Lung (tissue), 12 donors: ENCODE measurements around the gene GPR37. TPM values are rescaled to one million over a fixed set of nuclear protein-coding genes. Genes with fewer than 3 reads are reported as not detected.

Experiments
- ATAC-seq: fragments of 200-7000 bp; cut with Tn5 transposase; one replicate; pipeline ENCODE4 v1.9.1; 2020; ENCODE audit warnings: moderate number of reproducible peaks; ENCODE audit not compliant: insufficient read depth, low FRiP score
- DNase-seq, 3 donors: peaks; one replicate each; pipeline ENCODE4 v3.0.0-alpha.2; 2013 to 2017
- H3K27ac ChIP-seq, 2 donors: one replicate each; pipeline ENCODE4 v1.5.1; 2013; ENCODE audit warnings: mild to moderate bottlenecking in 2 of 2, moderate library complexity in 2 of 2, control low read depth in 1 of 2, inconsistent platforms in 1 of 2, low read depth in 1 of 2, low read length in 1 of 2
- H3K27me3 ChIP-seq, 3 donors: one replicate each; pipeline ENCODE4 v1.5.1; 2013; ENCODE audit warnings: low read length in 2 of 3; ENCODE audit not compliant: control insufficient read depth in 3 of 3, insufficient read depth in 3 of 3
- H3K36me3 ChIP-seq, 4 donors: one replicate each; pipeline ENCODE4 v1.5.1; 2013; ENCODE audit warnings: low read length in 4 of 4, mild to moderate bottlenecking in 1 of 4, moderate library complexity in 1 of 4; ENCODE audit not compliant: control insufficient read depth in 4 of 4, insufficient read depth in 4 of 4
- H3K4me1 ChIP-seq, 5 donors: one replicate each; pipeline ENCODE4 v1.5.1; 2013; ENCODE audit warnings: low read length in 5 of 5, mild to moderate bottlenecking in 2 of 5, moderate library complexity in 1 of 5; ENCODE audit not compliant: control insufficient read depth in 5 of 5, insufficient read depth in 5 of 5
- H3K4me3 ChIP-seq: one replicate; pipeline ENCODE4 v1.5.1; 2013; ENCODE audit warnings: mild to moderate bottlenecking, control low read depth, moderate library complexity
- H3K9ac ChIP-seq, 2 donors: one replicate each; pipeline ENCODE4 v1.5.1; 2013; ENCODE audit warnings: low read length in 2 of 2, control low read depth in 1 of 2; ENCODE audit not compliant: insufficient read depth in 1 of 2
- H3K9me3 ChIP-seq, 4 donors: one replicate each; pipeline ENCODE4 v1.5.1; 2013; ENCODE audit warnings: low read length in 3 of 4, mild to moderate bottlenecking in 1 of 4, moderate library complexity in 1 of 4; ENCODE audit not compliant: control insufficient read depth in 4 of 4, insufficient read depth in 3 of 4
- WGBS, 2 donors: extraction: QIAGEN DNeasy Blood & Tissue Kit; methylation state at CpG; one replicate each; pipeline ENCODE4 v1.1.7; 2013; 5-methylcytosine and 5-hydroxymethylcytosine counted together
- polyA plus RNA-seq, 2 donors: library from polyadenylated mRNA; stranded (reverse); fragments of 200-250 nt; gene quantifications; one replicate each; pipeline ENCODE4 v1.2.1, GENCODE V29; 2013
- total RNA-seq, 2 donors: library from RNA; depleted of rRNA in 1 of 2; stranded (reverse); fragments of >200 nt in 1 of 2; gene quantifications; one replicate each; pipeline ENCODE4 v1.2.1, GENCODE V29; 2014 to 2021
- TF ChIP-seq, protein P1 (sequence below): IDR thresholded peaks from 2 replicates; pipeline ENCODE4 v1.5.1; 2012; ENCODE audit warnings: mild to moderate bottlenecking; ENCODE audit errors: control extremely low read depth, extremely low read depth
- donor health status: control.
- donor health status: control.
- donor health status: Bipolar disorder and iron deficiency.
- donor health status: healthy.
- donor health status: DM: yes; HTN: yes; CAD: no.

Gene GPR37
- total and polyA plus RNA-seq, 4 donors = 0.08 to 2.8 (median 0.94) TPM

DNA sequence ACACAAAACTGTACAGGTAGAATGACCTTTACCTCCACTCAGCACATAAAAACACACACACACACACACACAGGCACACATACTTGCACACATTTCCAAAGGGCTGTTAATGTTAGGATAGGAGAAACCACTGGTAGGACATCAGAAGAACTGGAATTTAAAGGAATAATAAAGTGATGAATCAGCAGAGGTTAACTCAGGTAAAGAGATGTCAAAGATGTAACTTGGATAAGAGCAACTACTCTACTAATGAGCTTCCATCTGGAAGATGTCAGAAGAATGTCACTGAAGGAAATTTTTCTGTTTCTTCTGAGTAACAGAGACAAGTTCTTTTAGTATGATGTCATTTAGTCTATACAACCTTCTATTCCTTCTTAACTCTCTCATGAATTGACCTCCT, 26.4 kb upstream of the GPR37 start:
- Histone ChIP-seq H3K27ac (no peak overlapping the region), H3K4me3 (no peak overlapping the region), H3K27me3 (no peaks in the 10 kb centered on the region), H3K9ac (no peak overlapping the region), H3K36me3 (no peaks in the 10 kb centered on the region), H3K9me3 (peaks cover 0 to 7% (median 0%) of the 10 kb centered on the region in 4 donors), H3K4me1 (no peaks in the 10 kb centered on the region)
- ATAC-seq (no peak), DNase-seq (no peak)
- TF ChIP-seq, protein P1, sequence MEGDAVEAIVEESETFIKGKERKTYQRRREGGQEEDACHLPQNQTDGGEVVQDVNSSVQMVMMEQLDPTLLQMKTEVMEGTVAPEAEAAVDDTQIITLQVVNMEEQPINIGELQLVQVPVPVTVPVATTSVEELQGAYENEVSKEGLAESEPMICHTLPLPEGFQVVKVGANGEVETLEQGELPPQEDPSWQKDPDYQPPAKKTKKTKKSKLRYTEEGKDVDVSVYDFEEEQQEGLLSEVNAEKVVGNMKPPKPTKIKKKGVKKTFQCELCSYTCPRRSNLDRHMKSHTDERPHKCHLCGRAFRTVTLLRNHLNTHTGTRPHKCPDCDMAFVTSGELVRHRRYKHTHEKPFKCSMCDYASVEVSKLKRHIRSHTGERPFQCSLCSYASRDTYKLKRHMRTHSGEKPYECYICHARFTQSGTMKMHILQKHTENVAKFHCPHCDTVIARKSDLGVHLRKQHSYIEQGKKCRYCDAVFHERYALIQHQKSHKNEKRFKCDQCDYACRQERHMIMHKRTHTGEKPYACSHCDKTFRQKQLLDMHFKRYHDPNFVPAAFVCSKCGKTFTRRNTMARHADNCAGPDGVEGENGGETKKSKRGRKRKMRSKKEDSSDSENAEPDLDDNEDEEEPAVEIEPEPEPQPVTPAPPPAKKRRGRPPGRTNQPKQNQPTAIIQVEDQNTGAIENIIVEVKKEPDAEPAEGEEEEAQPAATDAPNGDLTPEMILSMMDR = no peak

DNA sequence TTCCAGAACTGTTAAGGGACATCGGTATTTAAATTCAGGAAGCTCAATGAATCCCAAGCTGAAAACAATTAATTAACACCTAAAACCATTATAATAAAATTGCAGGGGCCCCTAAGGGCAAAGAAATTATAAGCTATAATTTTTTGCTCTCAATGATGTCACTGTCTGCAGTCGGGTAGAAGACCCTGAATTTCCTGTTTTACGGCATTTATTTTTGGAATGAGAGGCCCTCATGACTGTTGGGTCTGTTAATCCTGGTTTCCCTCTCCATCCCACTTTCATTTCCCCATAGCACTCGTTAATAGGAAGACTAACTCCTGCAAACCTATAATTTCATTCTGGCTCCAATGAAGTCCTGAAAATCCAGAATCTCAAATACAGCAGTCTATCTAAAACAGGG, 25.8 kb upstream of the GPR37 start:
- H3K9me3 ChIP-seq = peaks cover 0 to 2% (median 0%) of the 10 kb centered on the region in 4 donors
- no peak overlapping the region for H3K27ac ChIP-seq
- no peak for ATAC-seq
- H3K9ac ChIP-seq = no peak overlapping the region
- WGBS, 2 donors = 68 to 71% methylated on average over 4 of the region's 4 CpGs
- H3K27me3 ChIP-seq = no peaks in the 10 kb centered on the region
- no peak overlapping the region for H3K4me3 ChIP-seq
- H3K4me1 ChIP-seq = no peaks in the 10 kb centered on the region
- TF ChIP-seq, protein P1 = no peak
- no peaks in the 10 kb centered on the region for H3K36me3 ChIP-seq
- no peak for DNase-seq

- 48 to 67% methylated on average over 6 of the region's 6 CpGs for WGBS, 2 donors
- no peak overlapping the region for H3K9ac ChIP-seq
- ATAC-seq (no peak), DNase-seq (no peak)
- H3K27me3 ChIP-seq = no peaks in the 10 kb centered on the region
- H3K36me3 ChIP-seq = no peaks in the 10 kb centered on the region
- no peak overlapping the region for H3K4me3 ChIP-seq
- TF ChIP-seq, protein P1 = no peak
- H3K4me1 ChIP-seq = no peaks in the 10 kb centered on the region
- no peaks in the 10 kb centered on the region for H3K9me3 ChIP-seq
- H3K27ac ChIP-seq = no peak overlapping the region
These were observed 25.1 kb upstream of the GPR37 start for GRCh38 chr7:124790645-124791044.

- no peaks in the 10 kb centered on the region for H3K27me3 ChIP-seq
- TF ChIP-seq, protein P1 = no peak
- DNase-seq (no peak), ATAC-seq (no peak)
- no peaks in the 10 kb centered on the region for H3K36me3 ChIP-seq
- no peak overlapping the region for H3K4me3 ChIP-seq
- peaks cover 0 to 6% (median 0%) of the 10 kb centered on the region in 5 donors for H3K4me1 ChIP-seq
- no peak overlapping the region for H3K9ac ChIP-seq
- 79 to 92% methylated on average over 6 of the region's 6 CpGs for WGBS, 2 donors
- H3K27ac ChIP-seq = no peak overlapping the region
- no peaks in the 10 kb centered on the region for H3K9me3 ChIP-seq
These were observed 20.4 kb upstream of the GPR37 start for GRCh38 chr7:124785994-124786393.
